ENCODE data around the gene CTXN2. TPM values are rescaled to one million over a fixed set of nuclear protein-coding genes. Genes with fewer than 3 reads are reported as not detected.
A peak's percentile ranks its signal among the peaks of the same experiment; 100 is the strongest.

The CTXN2 gene
- total RNA-seq, result not detected
- long read RNA-seq, result 0 reads

- intact Hi-C loops (cut with DNase I), result no loop called here
- no peak for DNase-seq (ENCODE audit: low spot score)
Observed at GRCh38 chr15:48191574-48192225, at the start of gene CTXN2. TSS of gene CTXN2 (plus strand) at chr15:48191665. CDS start at chr15:48201301, 9,636 bp downstream.

- DNase-seq (ENCODE audit: low spot score), result no peak
- intact Hi-C loops (cut with DNase I), result no loop called here
Observed at GRCh38 chr15:48143856-48144255, 47.6 kb upstream of the CTXN2 start.

GRCh38 chr15:48144889-48145288 is 46.6 kb upstream of the CTXN2 start:
- intact Hi-C loops (cut with DNase I), result no loop called here
- no peak for DNase-seq (ENCODE audit: low spot score)

DNA sequence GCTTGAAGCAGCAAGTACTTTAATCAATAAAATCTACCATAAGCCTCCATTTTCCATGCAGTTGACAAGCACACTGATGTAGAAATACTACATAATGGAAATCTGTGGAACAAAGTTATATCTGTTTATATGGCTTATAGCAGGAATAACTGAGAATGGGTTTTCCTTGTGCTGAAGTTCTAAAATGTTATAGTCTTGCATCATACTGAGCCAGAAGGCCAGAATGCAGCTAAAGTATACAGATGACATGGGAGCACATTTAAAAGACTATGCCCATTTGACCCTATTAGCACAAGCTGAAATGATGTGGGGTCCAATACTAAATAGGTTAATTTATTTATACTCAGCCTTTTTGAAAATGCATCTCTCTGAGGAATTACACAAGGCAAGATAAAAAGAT is 45.5 kb upstream of the CTXN2 start:
- DNase-seq (ENCODE audit: low spot score), result no peak
- intact Hi-C loops (cut with DNase I), result no loop called here

DNA sequence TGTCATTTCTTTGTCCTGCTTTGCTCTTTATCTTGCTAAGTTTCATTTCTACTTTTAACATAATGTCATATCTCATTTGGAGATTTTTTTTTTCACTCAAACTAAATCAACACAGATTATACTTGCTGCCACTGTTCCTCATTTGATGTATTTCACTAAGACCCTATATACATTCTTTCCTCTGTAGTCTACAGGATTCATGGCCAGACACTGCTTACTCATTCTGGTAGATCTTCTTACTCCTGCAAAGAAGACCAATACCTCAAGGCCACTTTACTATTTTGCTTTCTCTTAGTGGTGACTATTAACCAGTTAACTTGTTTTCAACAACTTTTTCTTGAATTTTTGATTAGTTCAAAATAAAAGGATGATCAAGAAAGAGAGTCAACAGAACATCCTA is 44.1 kb upstream of the CTXN2 start:
- intact Hi-C loops (cut with DNase I), result no loop called here
- DNase-seq (ENCODE audit: low spot score), result no peak

DNA sequence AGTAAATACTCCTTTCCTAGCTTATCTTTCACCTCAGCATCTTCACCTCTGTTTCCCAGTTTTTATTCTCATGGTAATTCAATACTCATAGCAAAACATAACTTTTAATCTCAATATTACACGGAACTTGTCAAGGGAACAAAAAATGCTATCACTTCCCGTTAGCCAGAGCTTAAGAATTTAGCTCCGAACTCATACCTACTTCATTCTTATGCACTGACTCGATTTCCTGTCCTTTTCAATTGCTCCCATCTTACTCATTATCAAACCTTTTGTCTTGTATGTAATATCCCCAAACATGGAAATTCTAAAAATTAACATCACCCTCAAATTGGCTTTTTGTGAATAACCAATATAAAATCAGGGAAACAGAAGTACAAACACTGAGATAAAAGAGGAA is 41.6 kb upstream of the CTXN2 start:
- intact Hi-C loops (cut with DNase I), result no loop called here
- no peak for DNase-seq (ENCODE audit: low spot score)

GRCh38 chr15:48153526-48153925 is 37.9 kb upstream of the CTXN2 start:
- intact Hi-C loops (cut with DNase I), result no loop called here

GRCh38 chr15:48168616-48169015 is 22.8 kb upstream of the CTXN2 start:
- intact Hi-C loops (cut with DNase I), result no loop called here
- DNase-seq (ENCODE audit: low spot score), result no peak

More at GRCh38 chr15:48153526-48153925, 37.9 kb upstream of the CTXN2 start:
- DNase-seq (ENCODE audit: low spot score), result no peak

DNA sequence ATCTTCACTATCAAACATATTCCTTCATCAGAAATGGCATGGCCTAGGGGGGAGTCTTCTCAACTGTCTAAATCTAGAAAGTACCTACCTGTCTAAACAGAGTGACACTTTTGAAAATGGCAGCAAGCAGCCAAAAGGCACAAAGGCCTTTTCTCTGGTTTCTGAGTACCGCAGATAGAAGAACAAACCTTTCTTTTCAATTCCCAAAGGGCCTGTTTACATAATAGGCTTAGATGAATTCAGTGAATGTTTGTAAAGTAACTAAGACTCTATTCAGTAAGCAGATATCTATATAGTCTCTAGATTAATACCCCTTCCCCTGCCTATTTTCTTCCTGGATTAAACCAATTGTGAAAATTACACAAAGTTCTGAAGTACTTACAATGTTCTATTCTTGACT is 20.5 kb upstream of the CTXN2 start:
- no peak for DNase-seq (ENCODE audit: low spot score)

DNA sequence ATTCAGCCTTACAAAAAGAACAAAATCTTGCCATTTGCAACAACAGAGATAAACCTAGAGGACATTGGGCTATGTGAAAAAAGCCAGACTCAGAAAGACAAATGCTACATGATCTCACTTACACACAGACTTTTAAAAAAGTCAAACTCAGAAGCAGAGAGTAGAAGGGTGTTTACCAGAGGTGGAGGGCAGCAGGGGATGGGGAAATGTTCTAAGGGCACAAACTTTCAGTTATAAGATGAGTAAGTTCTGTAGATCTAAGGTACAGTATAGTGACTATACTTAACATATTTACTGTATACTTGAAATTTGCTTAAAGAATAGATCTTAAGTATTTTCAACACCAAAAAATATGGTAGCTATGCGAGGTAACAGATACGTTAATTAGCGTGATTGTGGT is 16.3 kb upstream of the CTXN2 start:
- intact Hi-C loops (cut with DNase I), result loop anchor here (10.0 kb wide), 1 partner anchor 110 kb away; no protein-coding TSS in a partner anchor
- DNase-seq (ENCODE audit: low spot score), result no peak

More for the DNA sequence above, 20.5 kb upstream of the CTXN2 start:
- intact Hi-C loops (cut with DNase I), result loop anchor here (10.0 kb wide), 1 partner anchor 114 kb away; no protein-coding TSS in a partner anchor

- DNase-seq (ENCODE audit: low spot score), result no peak
- intact Hi-C loops (cut with DNase I), result loop anchor here (10.0 kb wide), 1 partner anchor 109 kb away; no protein-coding TSS in a partner anchor
Observed at GRCh38 chr15:48176112-48176511, 15.4 kb upstream of the CTXN2 start.

DNA sequence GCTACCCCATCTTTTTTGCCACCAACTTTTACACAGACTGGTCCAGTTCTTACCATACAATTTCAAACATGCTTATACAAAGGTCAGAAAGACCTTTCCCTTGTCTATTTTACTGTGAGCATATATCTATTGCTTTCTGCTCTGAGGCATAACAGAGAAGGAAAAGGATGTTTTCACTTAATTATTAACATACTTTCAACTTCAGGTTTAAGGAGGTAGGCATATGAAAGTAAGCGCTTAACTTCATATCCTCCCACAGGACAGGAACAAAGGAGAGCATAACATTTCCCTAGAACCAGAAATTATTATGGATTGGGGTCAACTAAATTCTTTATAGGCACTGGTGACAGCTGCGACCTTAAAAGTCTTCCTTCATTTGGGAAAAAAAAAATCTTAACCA is 14.5 kb upstream of the CTXN2 start:
- intact Hi-C loops (cut with DNase I), result loop anchor here (10.0 kb wide), 1 partner anchor 108 kb away; no protein-coding TSS in a partner anchor
- DNase-seq (ENCODE audit: low spot score), result no peak

GRCh38 chr15:48177383-48177765 is 14.1 kb upstream of the CTXN2 start:
- DNase-seq (ENCODE audit: low spot score), result no peak
- intact Hi-C loops (cut with DNase I), result loop anchor here (10.0 kb wide), 1 partner anchor 107 kb away; no protein-coding TSS in a partner anchor

GRCh38 chr15:48177766-48178647 is 13.5 kb upstream of the CTXN2 start, which contains the start of gene MYEF2:
TSS of gene MYEF2 (minus strand) at chr15:48178295. CDS start at chr15:48178237, 58 bp downstream.
- intact Hi-C loops (cut with DNase I), result loop anchor here (10.0 kb wide), 1 partner anchor 107 kb away; no protein-coding TSS in a partner anchor
- DNase-seq (ENCODE audit: low spot score), result peak; percentile 77

DNA sequence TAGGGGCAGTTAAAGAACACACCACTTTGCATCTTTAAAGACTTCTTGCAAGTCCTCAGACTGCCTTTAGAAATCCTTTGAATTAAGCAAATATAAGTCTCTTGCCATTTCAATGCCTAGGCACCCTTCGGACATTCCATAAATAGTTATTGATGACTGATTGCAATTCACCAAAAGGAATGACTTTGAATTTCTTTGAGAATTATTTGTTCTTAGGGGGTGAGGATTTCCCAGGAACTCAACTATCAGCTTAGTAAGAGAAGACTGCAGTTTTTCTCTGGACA is 12.9 kb upstream of the CTXN2 start:
- intact Hi-C loops (cut with DNase I), result loop anchor here (10.0 kb wide), 1 partner anchor 106 kb away; no protein-coding TSS in a partner anchor
- no peak for DNase-seq (ENCODE audit: low spot score)

DNA sequence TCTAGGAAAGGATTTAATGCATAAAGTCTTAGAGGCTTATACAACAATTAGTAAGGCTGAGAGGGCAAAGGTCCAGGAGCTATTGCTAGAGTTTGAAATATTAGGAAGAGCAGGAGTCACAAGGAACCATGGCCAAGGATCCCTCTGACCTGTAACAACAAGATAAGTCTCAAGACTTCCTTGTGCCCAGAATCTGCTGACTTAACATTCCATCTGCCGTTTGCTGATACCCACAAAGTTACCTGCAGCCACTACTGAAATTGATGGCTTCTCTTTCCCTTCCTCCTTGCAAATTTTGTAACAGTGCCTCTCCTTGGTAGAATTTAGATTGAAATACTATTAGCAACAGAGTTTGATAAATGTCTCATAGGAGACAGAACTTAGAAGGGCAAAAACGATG is 8.7 kb upstream of the CTXN2 start:
- intact Hi-C loops (cut with DNase I), result no loop called here
- DNase-seq (ENCODE audit: low spot score), result no peak

GRCh38 chr15:48185529-48185928 is 5.9 kb upstream of the CTXN2 start:
- intact Hi-C loops (cut with DNase I), result no loop called here
- DNase-seq (ENCODE audit: low spot score), result no peak

GRCh38 chr15:48186271-48186670 is 5.2 kb upstream of the CTXN2 start:
- intact Hi-C loops (cut with DNase I), result no loop called here
- DNase-seq (ENCODE audit: low spot score), result no peak

GRCh38 chr15:48190932-48191573 is 412 bp upstream of the CTXN2 start:
- intact Hi-C loops (cut with DNase I), result no loop called here
- peak; percentile 75 for DNase-seq (ENCODE audit: low spot score)

GRCh38 chr15:48202068-48202467 is 10.6 kb downstream of the CTXN2 start:
- DNase-seq (ENCODE audit: low spot score), result no peak
- intact Hi-C loops (cut with DNase I), result no loop called here

All from cardiac septum (tissue), 1 donor.